ENCODE measurements around the gene CRIM1.

Gene CRIM1

GRCh38 chr2:36387258-36387916 lies 31.8 kb downstream of the CRIM1 start:
- no peaks in the 10 kb centered on the region for H3K4me1 ChIP-seq (ENCODE audit: insufficient read depth, insufficient read length)
- H3K27me3 ChIP-seq (ENCODE audit: insufficient read depth, insufficient read length), result no peaks in the 10 kb centered on the region
- no peaks in the 10 kb centered on the region for H3K9me3 ChIP-seq (ENCODE audit: insufficient read depth, low read length)
- no peak overlapping the region for H3K9ac ChIP-seq (ENCODE audit: insufficient read length, low read depth)
- H3K36me3 ChIP-seq (ENCODE audit: insufficient read depth, insufficient read length, low read length), result peaks cover 17% of the 10 kb centered on the region
- DNase-seq (ENCODE audit: low read depth, low spot score), result no peak
- TF ChIP-seq ZNF274 (IDR thresholded peaks at IDR 0.05; ENCODE audit: low read depth, low read length), result no peak
- no peak for TF ChIP-seq SUZ12 (IDR thresholded peaks at IDR 0.05; ENCODE audit: extremely low read depth, insufficient read depth, insufficient read length)
- TF ChIP-seq YY1 (IDR thresholded peaks at IDR 0.05; ENCODE audit: insufficient read depth, insufficient read length), result no peak
- H3K4me3 ChIP-seq (ENCODE audit: insufficient read length, low read depth), result no peak overlapping the region

GRCh38 chr2:36388472-36388871 lies 32.9 kb downstream of the CRIM1 start:
- Histone ChIP-seq H3K27me3 (ENCODE audit: insufficient read depth, insufficient read length) (no peaks in the 10 kb centered on the region), H3K9ac (ENCODE audit: insufficient read length, low read depth) (no peak overlapping the region), H3K36me3 (ENCODE audit: insufficient read depth, insufficient read length, low read length) (peaks cover 14% of the 10 kb centered on the region), H3K4me3 (ENCODE audit: insufficient read length, low read depth) (no peak overlapping the region), H3K4me1 (ENCODE audit: insufficient read depth, insufficient read length) (peaks cover under 1% of the 10 kb centered on the region), H3K9me3 (ENCODE audit: insufficient read depth, low read length) (no peaks in the 10 kb centered on the region)
- no peak for TF ChIP-seq YY1 (IDR thresholded peaks at IDR 0.05; ENCODE audit: insufficient read depth, insufficient read length)
- TF ChIP-seq SUZ12 (IDR thresholded peaks at IDR 0.05; ENCODE audit: extremely low read depth, insufficient read depth, insufficient read length), result no peak
- TF ChIP-seq ZNF274 (IDR thresholded peaks at IDR 0.05; ENCODE audit: low read depth, low read length), result no peak
- DNase-seq (ENCODE audit: low read depth, low spot score), result no peak

GRCh38 chr2:36389091-36389564 lies 33.5 kb downstream of the CRIM1 start:
- no peak overlapping the region for H3K4me3 ChIP-seq (ENCODE audit: insufficient read length, low read depth)
- H3K27me3 ChIP-seq (ENCODE audit: insufficient read depth, insufficient read length), result no peaks in the 10 kb centered on the region
- peaks cover 14% of the 10 kb centered on the region for H3K36me3 ChIP-seq (ENCODE audit: insufficient read depth, insufficient read length, low read length)
- H3K9me3 ChIP-seq (ENCODE audit: insufficient read depth, low read length), result no peaks in the 10 kb centered on the region
- no peak for TF ChIP-seq SUZ12 (IDR thresholded peaks at IDR 0.05; ENCODE audit: extremely low read depth, insufficient read depth, insufficient read length)
- TF ChIP-seq ZNF274 (IDR thresholded peaks at IDR 0.05; ENCODE audit: low read depth, low read length), result no peak
- no peak for TF ChIP-seq YY1 (IDR thresholded peaks at IDR 0.05; ENCODE audit: insufficient read depth, insufficient read length)
- no peak overlapping the region for H3K9ac ChIP-seq (ENCODE audit: insufficient read length, low read depth)
- peaks cover 2% of the 10 kb centered on the region for H3K4me1 ChIP-seq (ENCODE audit: insufficient read depth, insufficient read length)
- no peak for DNase-seq (ENCODE audit: low read depth, low spot score)

GRCh38 chr2:36389577-36389976 lies 34.0 kb downstream of the CRIM1 start:
- H3K36me3 ChIP-seq (ENCODE audit: insufficient read depth, insufficient read length, low read length), result peaks cover 14% of the 10 kb centered on the region
- peaks cover 2% of the 10 kb centered on the region for H3K4me1 ChIP-seq (ENCODE audit: insufficient read depth, insufficient read length)
- H3K9ac ChIP-seq (ENCODE audit: insufficient read length, low read depth), result no peak overlapping the region
- no peak for DNase-seq (ENCODE audit: low read depth, low spot score)
- no peaks in the 10 kb centered on the region for H3K27me3 ChIP-seq (ENCODE audit: insufficient read depth, insufficient read length)
- H3K4me3 ChIP-seq (ENCODE audit: insufficient read length, low read depth), result no peak overlapping the region
- H3K9me3 ChIP-seq (ENCODE audit: insufficient read depth, low read length), result no peaks in the 10 kb centered on the region
- no peak for TF ChIP-seq YY1 (IDR thresholded peaks at IDR 0.05; ENCODE audit: insufficient read depth, insufficient read length)
- TF ChIP-seq ZNF274 (IDR thresholded peaks at IDR 0.05; ENCODE audit: low read depth, low read length), result no peak
- TF ChIP-seq SUZ12 (IDR thresholded peaks at IDR 0.05; ENCODE audit: extremely low read depth, insufficient read depth, insufficient read length), result no peak

GRCh38 chr2:36392571-36393255 lies 37.1 kb downstream of the CRIM1 start:
- H3K4me1 ChIP-seq (ENCODE audit: insufficient read depth, insufficient read length), result peaks cover 2% of the 10 kb centered on the region

GRCh38 chr2:36393738-36394256 lies 38.2 kb downstream of the CRIM1 start:
- Histone ChIP-seq H3K9me3 (ENCODE audit: insufficient read depth, low read length) (no peaks in the 10 kb centered on the region), H3K36me3 (ENCODE audit: insufficient read depth, insufficient read length, low read length) (peaks cover 27% of the 10 kb centered on the region), H3K9ac (ENCODE audit: insufficient read length, low read depth) (no peak overlapping the region), H3K4me3 (ENCODE audit: insufficient read length, low read depth) (no peak overlapping the region), H3K4me1 (ENCODE audit: insufficient read depth, insufficient read length) (peaks cover 2% of the 10 kb centered on the region), H3K27me3 (ENCODE audit: insufficient read depth, insufficient read length) (no peaks in the 10 kb centered on the region)
- no peak for DNase-seq (ENCODE audit: low read depth, low spot score)
- TF ChIP-seq YY1 (IDR thresholded peaks at IDR 0.05; ENCODE audit: insufficient read depth, insufficient read length), result no peak

More at GRCh38 chr2:36392571-36393255, 37.1 kb downstream of the CRIM1 start:
- Histone ChIP-seq H3K4me3 (ENCODE audit: insufficient read length, low read depth) (no peak overlapping the region), H3K27me3 (ENCODE audit: insufficient read depth, insufficient read length) (no peaks in the 10 kb centered on the region), H3K9me3 (ENCODE audit: insufficient read depth, low read length) (no peaks in the 10 kb centered on the region), H3K9ac (ENCODE audit: insufficient read length, low read depth) (no peak overlapping the region), H3K36me3 (ENCODE audit: insufficient read depth, insufficient read length, low read length) (peaks cover 24% of the 10 kb centered on the region)
- no peak for DNase-seq (ENCODE audit: low read depth, low spot score)
- TF ChIP-seq ZNF274 (IDR thresholded peaks at IDR 0.05; ENCODE audit: low read depth, low read length) (no peak), SUZ12 (IDR thresholded peaks at IDR 0.05; ENCODE audit: extremely low read depth, insufficient read depth, insufficient read length) (no peak), YY1 (IDR thresholded peaks at IDR 0.05; ENCODE audit: insufficient read depth, insufficient read length) (no peak)

- H3K27me3 ChIP-seq (ENCODE audit: insufficient read depth, insufficient read length), result no peaks in the 10 kb centered on the region
- H3K4me1 ChIP-seq (ENCODE audit: insufficient read depth, insufficient read length), result peaks cover 2% of the 10 kb centered on the region
- peaks cover 19% of the 10 kb centered on the region for H3K36me3 ChIP-seq (ENCODE audit: insufficient read depth, insufficient read length, low read length)
- no peak overlapping the region for H3K9ac ChIP-seq (ENCODE audit: insufficient read length, low read depth)
- TF ChIP-seq ZNF274 (IDR thresholded peaks at IDR 0.05; ENCODE audit: low read depth, low read length) (no peak), SUZ12 (IDR thresholded peaks at IDR 0.05; ENCODE audit: extremely low read depth, insufficient read depth, insufficient read length) (no peak), YY1 (IDR thresholded peaks at IDR 0.05; ENCODE audit: insufficient read depth, insufficient read length) (no peak)
- no peaks in the 10 kb centered on the region for H3K9me3 ChIP-seq (ENCODE audit: insufficient read depth, low read length)
- DNase-seq (ENCODE audit: low read depth, low spot score), result no peak
- no peak overlapping the region for H3K4me3 ChIP-seq (ENCODE audit: insufficient read length, low read depth)
Measured at GRCh38 chr2:36394804-36395203, 39.2 kb downstream of the CRIM1 start.
